SJCRH30 (cell line): ENCODE data around the gene PALD1. TPM values are rescaled to one million over a fixed set of nuclear protein-coding genes. Genes with fewer than 3 reads are reported as not detected.

Experiments
- DNase-seq, 2 experiments: peaks; one replicate each; pipeline ENCODE4 v3.0.0-alpha.2; 2015 to 2020
- H3K27ac ChIP-seq: fragments of 250-450 bp; sonication (Bioruptor Pico); 2 replicates; pipeline ENCODE4 v1.5.1; 2020; ENCODE audit warnings: mild to moderate bottlenecking, moderate library complexity
- H3K27me3 ChIP-seq: fragments of 250-450 bp; sonication (Bioruptor Pico); 2 replicates; pipeline ENCODE4 v1.5.1; 2020; ENCODE audit warnings: mild to moderate bottlenecking, moderate library complexity
- H3K36me3 ChIP-seq: fragments of 250-450 bp; sonication (Bioruptor Pico); 2 replicates; pipeline ENCODE4 v1.5.1; 2020; ENCODE audit warnings: mild to moderate bottlenecking, moderate library complexity
- H3K4me1 ChIP-seq: fragments of 250-450 bp; sonication (Bioruptor Pico); 2 replicates; pipeline ENCODE4 v1.5.1; 2020; ENCODE audit warnings: mild to moderate bottlenecking, moderate library complexity
- H3K4me3 ChIP-seq: fragments of 250-450 bp; sonication (Bioruptor Pico); 2 replicates; pipeline ENCODE4 v1.5.1; 2020; ENCODE audit warnings: mild to moderate bottlenecking, moderate library complexity
- H3K9me3 ChIP-seq: fragments of 250-450 bp; sonication (Bioruptor Pico); replicated peaks from 2 replicates; pipeline ENCODE4 v1.5.1; 2020; ENCODE audit warnings: mild to moderate bottlenecking, moderate library complexity
- total RNA-seq: library from RNA; depleted of rRNA; stranded (reverse); fragments of >200 nt; shearing (Covaris generic); gene quantifications from 2 replicates; pipeline ENCODE4 v1.2.3, GENCODE V29; 2014

PALD1 gene
- total RNA-seq, 1 experiment from 2014 or later: 12.8 TPM

GRCh38 chr10:70540089-70540788 lies 61.7 kb downstream of the PALD1 start:
- Histone ChIP-seq H3K36me3 (no peaks in the 10 kb centered on the region), H3K4me3 (no peak overlapping the region), H3K9me3 (no peaks in the 10 kb centered on the region), H3K27me3 (no peaks in the 10 kb centered on the region), H3K27ac (no peak overlapping the region), H3K4me1 (peaks cover 33% of the 10 kb centered on the region)
- DNase-seq: peak in 1 of 2 experiments; percentile 15

- H3K4me3 ChIP-seq: no peak overlapping the region
- H3K4me1 ChIP-seq: peaks cover 34% of the 10 kb centered on the region
- H3K27me3 ChIP-seq: no peaks in the 10 kb centered on the region
- no peaks in the 10 kb centered on the region for H3K36me3 ChIP-seq
- DNase-seq: no peak
- no peak overlapping the region for H3K27ac ChIP-seq
- H3K9me3 ChIP-seq: no peaks in the 10 kb centered on the region
These were observed 62.3 kb downstream of the PALD1 start for GRCh38 chr10:70540789-70541360.

DNA sequence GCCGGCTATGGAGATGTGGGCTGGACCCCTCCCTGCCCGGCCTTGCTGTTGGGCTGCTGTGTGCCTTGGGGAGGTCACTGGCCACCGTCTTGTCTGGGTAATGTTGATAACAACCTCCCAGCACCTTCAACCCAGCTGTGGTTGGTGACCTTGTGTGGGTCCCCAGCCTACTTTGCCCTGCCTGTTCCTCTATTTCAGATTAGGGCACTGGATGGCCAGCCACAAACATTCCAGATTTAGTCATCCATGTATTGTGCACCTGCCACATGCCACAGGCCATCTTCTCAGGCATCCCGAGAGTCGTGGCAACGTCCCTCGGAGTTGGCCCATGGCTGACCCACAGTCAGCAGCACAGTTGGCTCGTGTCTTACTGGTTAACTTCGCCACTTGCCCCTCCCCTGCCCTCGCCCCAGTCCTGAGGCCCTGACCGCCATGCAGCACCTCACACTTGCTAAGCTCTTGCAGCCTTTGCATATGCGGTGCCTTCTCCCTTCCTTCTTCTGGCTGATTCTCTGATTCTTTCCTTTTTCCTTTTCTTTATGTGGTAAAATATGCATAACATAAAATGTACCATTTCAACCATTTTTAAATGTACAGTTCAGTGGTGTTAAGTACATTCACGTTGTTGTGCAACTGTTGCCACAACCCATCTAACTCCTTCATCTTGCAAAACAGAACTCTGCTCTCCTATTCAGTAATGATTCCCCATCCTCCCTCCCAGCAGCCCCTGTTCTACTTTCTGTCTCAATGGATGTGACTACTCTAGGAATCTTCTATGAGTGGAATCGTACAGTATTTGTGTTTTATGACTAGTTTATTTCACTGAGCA lies 63.4 kb downstream of the PALD1 start:
- H3K36me3 ChIP-seq: no peaks in the 10 kb centered on the region
- no peak overlapping the region for H3K4me3 ChIP-seq
- H3K9me3 ChIP-seq: no peaks in the 10 kb centered on the region
- peaks cover 40% of the 10 kb centered on the region for H3K4me1 ChIP-seq
- peak; percentile 47 to 53 for DNase-seq
- H3K27me3 ChIP-seq: no peaks in the 10 kb centered on the region
- H3K27ac ChIP-seq: 0 out of 2 replicates have a peak overlapping the region, but pooled peaks have one; percentile 2

- Histone ChIP-seq H3K27me3 (no peaks in the 10 kb centered on the region), H3K9me3 (no peaks in the 10 kb centered on the region), H3K36me3 (no peaks in the 10 kb centered on the region), H3K4me1 (peaks cover 40% of the 10 kb centered on the region), H3K27ac (no peak overlapping the region), H3K4me3 (no peak overlapping the region)
- DNase-seq: no peak
These were observed 64.0 kb downstream of the PALD1 start for GRCh38 chr10:70542565-70542938.

- Histone ChIP-seq H3K4me3 (peak overlapping the region; percentile 17; the same call in 1 of the 2 replicates), H3K27ac (peak overlapping the region; percentile 99), H3K36me3 (no peaks in the 10 kb centered on the region), H3K27me3 (no peaks in the 10 kb centered on the region), H3K4me1 (peaks cover 40% of the 10 kb centered on the region), H3K9me3 (no peaks in the 10 kb centered on the region)
- DNase-seq: peak; percentile 69 to 85
These were observed 65.3 kb downstream of the PALD1 start for GRCh38 chr10:70543911-70544310.

- no peaks in the 10 kb centered on the region for H3K27me3 ChIP-seq
- DNase-seq: peak; percentile 91 to 94
- H3K4me3 ChIP-seq: peak overlapping the region; percentile 19; the same call in 1 of the 2 replicates
- H3K9me3 ChIP-seq: no peaks in the 10 kb centered on the region
- H3K36me3 ChIP-seq: no peaks in the 10 kb centered on the region
- peak overlapping the region; percentile 99 for H3K27ac ChIP-seq
- H3K4me1 ChIP-seq: peaks cover 40% of the 10 kb centered on the region
These were observed 66.1 kb downstream of the PALD1 start for GRCh38 chr10:70544431-70545340.

DNA sequence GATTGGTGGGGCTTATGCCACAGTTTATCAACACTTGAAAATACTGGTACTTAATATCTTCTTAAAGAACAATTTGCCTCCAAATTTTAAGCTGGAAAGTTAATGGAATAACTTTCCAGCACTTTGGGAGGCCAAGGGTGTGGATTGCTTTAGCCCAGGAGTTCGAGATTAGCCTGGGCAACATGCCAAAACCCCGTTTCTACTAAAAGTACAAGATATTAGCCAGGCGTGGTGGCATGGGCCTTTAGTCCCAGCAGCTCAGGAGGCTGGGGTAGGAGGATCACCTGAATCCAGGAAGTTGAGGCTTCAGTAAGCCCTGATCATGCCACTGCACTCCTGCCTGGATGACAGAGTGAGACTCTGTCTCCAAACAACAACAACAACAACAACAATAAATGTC lies 68.0 kb downstream of the PALD1 start:
- H3K4me3 ChIP-seq: no peak overlapping the region
- H3K27ac ChIP-seq: no peak overlapping the region
- no peaks in the 10 kb centered on the region for H3K9me3 ChIP-seq
- no peaks in the 10 kb centered on the region for H3K27me3 ChIP-seq
- DNase-seq: peak; percentile 40 to 51
- H3K4me1 ChIP-seq: peaks cover 36% of the 10 kb centered on the region
- no peaks in the 10 kb centered on the region for H3K36me3 ChIP-seq

DNA sequence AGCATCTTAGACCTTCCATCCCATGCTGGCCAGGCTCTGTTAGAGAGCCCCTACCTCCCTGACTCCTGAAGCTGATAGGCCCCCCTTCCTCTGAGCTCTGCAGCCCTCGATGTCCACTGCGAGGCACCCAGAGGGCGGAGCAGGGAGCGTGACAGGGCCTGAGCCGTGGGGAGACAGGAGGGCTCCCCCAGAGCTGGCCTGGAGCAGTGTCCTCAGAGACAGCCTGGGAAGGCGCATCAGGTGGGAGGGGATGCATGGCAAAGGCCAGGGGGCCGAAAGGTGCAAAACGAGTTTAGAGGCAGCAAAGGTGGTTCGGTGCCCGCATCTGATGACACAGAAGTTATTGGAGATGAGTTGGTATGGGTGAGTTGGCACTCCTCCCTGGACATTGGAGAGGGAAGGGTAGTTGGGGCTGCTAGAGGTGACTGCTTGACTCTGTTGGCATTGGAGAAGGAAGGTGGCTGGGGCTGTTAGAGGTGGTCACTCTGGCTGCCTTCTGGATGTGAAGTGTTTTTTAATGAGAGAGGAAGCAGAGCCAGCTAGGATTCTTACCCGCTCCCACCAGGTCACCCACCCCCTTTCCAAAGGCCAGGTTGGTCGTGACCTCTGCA lies 70.9 kb downstream of the PALD1 start:
- no peak overlapping the region for H3K27ac ChIP-seq
- H3K4me3 ChIP-seq: no peak overlapping the region
- peaks cover 14% of the 10 kb centered on the region for H3K4me1 ChIP-seq
- H3K36me3 ChIP-seq: no peaks in the 10 kb centered on the region
- no peaks in the 10 kb centered on the region for H3K27me3 ChIP-seq
- H3K9me3 ChIP-seq: no peaks in the 10 kb centered on the region
- no peak for DNase-seq

DNA sequence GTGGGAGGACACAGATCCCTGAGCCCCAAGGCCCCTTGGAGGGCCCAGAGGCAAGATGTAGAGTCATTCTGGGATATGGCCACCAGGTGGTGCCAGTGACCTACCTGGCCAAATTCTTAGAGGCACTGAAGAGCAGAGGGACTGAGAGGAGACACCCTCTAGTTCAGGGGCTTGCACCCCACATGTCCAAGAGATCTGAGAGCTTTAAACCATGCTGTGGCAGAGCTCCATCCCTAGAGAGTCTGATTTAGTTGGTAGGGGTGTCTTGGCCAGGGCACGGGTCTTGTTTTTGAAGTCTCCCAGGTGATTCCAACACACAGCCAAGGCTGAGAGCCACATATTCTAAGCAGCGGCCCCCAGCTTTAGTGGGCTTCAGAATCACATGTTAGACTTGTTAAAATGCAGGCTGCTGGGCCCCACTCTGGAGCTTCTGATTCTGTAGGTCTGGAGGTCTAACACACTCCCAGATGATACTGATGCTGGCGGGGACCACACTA lies 71.4 kb downstream of the PALD1 start:
- Histone ChIP-seq H3K4me1 (peaks cover 10% of the 10 kb centered on the region), H3K4me3 (no peak overlapping the region), H3K27ac (no peak overlapping the region), H3K9me3 (no peaks in the 10 kb centered on the region), H3K27me3 (no peaks in the 10 kb centered on the region), H3K36me3 (no peaks in the 10 kb centered on the region)
- DNase-seq: peak; percentile 54 to 85

DNA sequence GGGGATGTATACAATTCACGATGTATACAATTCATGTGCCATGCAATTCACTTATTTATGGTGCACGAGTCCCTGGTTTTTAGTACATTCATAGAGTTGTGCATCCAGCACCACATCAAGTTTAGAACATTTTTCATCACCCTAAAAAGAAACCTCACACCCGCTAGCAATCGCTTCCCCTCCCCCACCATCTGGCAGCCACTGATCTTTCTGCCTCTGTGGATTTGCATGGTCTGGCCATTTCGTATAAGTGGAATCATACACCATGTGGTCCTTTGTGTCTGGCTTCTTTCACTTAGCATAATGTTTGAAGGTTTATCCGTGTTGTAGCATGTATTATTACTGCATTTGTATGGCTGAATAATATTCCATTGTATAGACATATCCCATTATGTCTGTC lies 71.9 kb downstream of the PALD1 start:
- Histone ChIP-seq H3K27me3 (no peaks in the 10 kb centered on the region), H3K27ac (no peak overlapping the region), H3K9me3 (no peaks in the 10 kb centered on the region), H3K4me3 (no peak overlapping the region), H3K36me3 (no peaks in the 10 kb centered on the region), H3K4me1 (peaks cover 6% of the 10 kb centered on the region)
- DNase-seq: no peak

- no peak overlapping the region for H3K4me3 ChIP-seq
- H3K27ac ChIP-seq: no peak overlapping the region
- no peaks in the 10 kb centered on the region for H3K36me3 ChIP-seq
- no peak for DNase-seq
- no peaks in the 10 kb centered on the region for H3K9me3 ChIP-seq
- H3K4me1 ChIP-seq: peaks cover 3% of the 10 kb centered on the region
- no peaks in the 10 kb centered on the region for H3K27me3 ChIP-seq
These were observed 72.9 kb downstream of the PALD1 start for GRCh38 chr10:70551466-70551865.

DNA sequence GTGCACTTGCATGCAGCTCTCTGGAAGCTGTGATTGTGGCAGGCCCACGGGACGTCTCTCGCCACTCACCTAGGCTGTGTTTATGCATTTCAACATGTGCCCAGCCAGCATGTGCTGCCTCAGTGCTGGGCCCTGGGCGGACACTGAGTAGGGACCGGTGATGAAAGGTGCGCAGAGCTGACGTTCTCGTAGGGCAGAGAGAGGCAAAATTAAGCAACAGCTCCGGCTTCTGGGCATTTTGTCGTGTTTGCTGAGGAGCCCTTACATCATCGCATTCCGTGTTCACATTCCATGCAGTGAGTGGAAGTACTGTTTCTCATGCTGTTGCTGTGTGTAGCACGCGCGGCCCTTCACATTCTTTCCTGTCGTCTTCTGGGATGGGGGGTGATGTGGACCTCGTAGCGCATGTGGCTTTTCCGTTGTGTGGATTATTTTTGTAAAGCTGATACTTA lies 73.4 kb downstream of the PALD1 start:
- no peaks in the 10 kb centered on the region for H3K36me3 ChIP-seq
- H3K27ac ChIP-seq: no peak overlapping the region
- H3K9me3 ChIP-seq: no peaks in the 10 kb centered on the region
- no peaks in the 10 kb centered on the region for H3K27me3 ChIP-seq
- no peaks in the 10 kb centered on the region for H3K4me1 ChIP-seq
- DNase-seq: no peak
- no peak overlapping the region for H3K4me3 ChIP-seq

DNA sequence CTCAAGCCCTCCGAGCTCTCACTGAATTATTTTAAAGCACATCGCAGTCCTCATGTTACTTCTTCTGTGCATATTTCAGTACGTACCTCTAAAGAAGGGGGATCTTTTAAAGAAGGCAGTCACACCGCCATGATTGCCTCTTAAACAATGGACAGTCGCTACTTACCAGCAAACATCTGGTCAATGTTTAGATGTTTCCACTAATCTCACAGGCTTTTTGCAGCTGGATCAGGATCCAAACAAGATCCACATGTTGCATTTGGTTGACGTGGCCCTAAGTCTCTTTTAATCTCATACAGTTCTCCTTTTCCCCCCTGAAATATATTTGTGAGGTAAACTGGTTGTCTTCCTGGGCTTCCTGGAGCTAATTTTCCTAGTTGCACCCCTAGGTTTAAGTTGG lies 74.0 kb downstream of the PALD1 start:
- Histone ChIP-seq H3K4me3 (no peak overlapping the region), H3K9me3 (no peaks in the 10 kb centered on the region), H3K27ac (no peak overlapping the region), H3K4me1 (no peaks in the 10 kb centered on the region), H3K36me3 (no peaks in the 10 kb centered on the region), H3K27me3 (no peaks in the 10 kb centered on the region)
- no peak for DNase-seq

DNA sequence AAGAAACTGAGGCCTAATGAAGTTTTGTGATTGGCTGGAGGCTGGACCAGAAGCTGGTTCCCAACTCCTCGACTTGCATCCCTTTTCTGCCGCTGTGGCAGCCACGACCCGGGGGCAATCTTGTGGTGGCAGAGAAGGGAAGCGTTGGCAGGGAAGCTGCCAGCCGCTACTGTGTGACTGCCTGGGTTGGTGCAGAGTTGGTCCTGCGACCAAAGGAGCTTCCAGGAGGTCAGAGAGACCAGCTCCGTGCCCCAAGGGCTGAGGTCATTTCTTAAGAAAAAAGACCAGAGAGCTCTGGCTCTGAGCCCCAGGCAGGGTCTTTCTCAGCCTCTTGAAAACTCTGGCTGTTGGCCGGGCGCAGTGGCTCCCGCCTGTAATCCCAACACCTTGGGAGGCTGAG lies 76.8 kb downstream of the PALD1 start:
- H3K9me3 ChIP-seq: no peaks in the 10 kb centered on the region
- no peak overlapping the region for H3K27ac ChIP-seq
- H3K4me1 ChIP-seq: peaks cover 5% of the 10 kb centered on the region; the same call in 1 of the 2 replicates
- no peak for DNase-seq
- H3K36me3 ChIP-seq: no peaks in the 10 kb centered on the region
- H3K27me3 ChIP-seq: no peaks in the 10 kb centered on the region
- H3K4me3 ChIP-seq: no peak overlapping the region
